GM12878 (cell line): ENCODE measurements around the gene MAPK8IP1.
"Not testable (repeated sequence)": the region's sequence is repeated elsewhere in the genome, so short reads cannot be mapped to it uniquely, and the experiment has no call there.

ENCODE experiments used
- CEBPB ChIP-seq, 2 experiments: fragments of 150-350 bp in 1 of 2; IDR thresholded peaks; 2 replicates each; pipeline ENCODE4 v1.6.1; 2012 to 2014; ENCODE audit warnings: low read depth in 2 of 2, low read length in 2 of 2, borderline replicate concordance in 1 of 2, inconsistent platforms in 1 of 2
- CTCF ChIP-seq, 3 experiments: IDR thresholded peaks in 2 of 3; conservative IDR thresholded peaks in 1 of 3; 2 replicates each; pipeline ENCODE4 v1.5.1; 2011; ENCODE audit warnings: low read depth in 3 of 3, low read length in 3 of 3, mild to moderate bottlenecking in 3 of 3, control low read depth in 2 of 3, moderate library complexity in 2 of 3, inconsistent platforms in 1 of 3, mixed read lengths in 1 of 3; ENCODE audit not compliant: control insufficient read depth in 2 of 3, insufficient read depth in 1 of 3; ENCODE audit errors: extremely low read depth in 1 of 3
- FOS ChIP-seq: IDR thresholded peaks from 3 replicates; pipeline ENCODE4 v1.6.1; 2011; ENCODE audit warnings: borderline replicate concordance; ENCODE audit not compliant: insufficient read length; ENCODE audit errors: extremely low read depth
- KDM1A ChIP-seq: fragments of 200-600 bp; sonication (generic); IDR thresholded peaks from 2 replicates; pipeline ENCODE4 v1.6.1; 2016; ENCODE audit warnings: borderline replicate concordance
- MAX ChIP-seq: IDR thresholded peaks from 2 replicates; pipeline ENCODE4 v1.6.1; 2012; ENCODE audit warnings: low read depth, low read length, improper control_type of control experiment
- NR2C1 ChIP-seq: fragments of 450-650 bp; IDR thresholded peaks from 2 replicates; pipeline ENCODE4 v1.6.1; 2017; ENCODE audit warnings: antibody characterized with exemption, mild to moderate bottlenecking, moderate library complexity
- PAX8 ChIP-seq: fragments of 450-650 bp; IDR thresholded peaks from 2 replicates; pipeline ENCODE4 v1.6.1; 2017; ENCODE audit warnings: mild to moderate bottlenecking, moderate library complexity
- TF ChIP-seq, protein P1 (sequence below): IDR thresholded peaks from 2 replicates; pipeline ENCODE4 v1.6.1; 2011; ENCODE audit warnings: low read depth, mild to moderate bottlenecking, low read length, moderate library complexity, borderline replicate concordance; ENCODE audit errors: extremely low read depth
- TF ChIP-seq, protein P2 (sequence below): IDR thresholded peaks from 2 replicates; pipeline ENCODE4 v1.6.1; 2011; ENCODE audit warnings: mild to moderate bottlenecking, low read depth, low read length, moderate library complexity; ENCODE audit not compliant: insufficient replicate concordance

DNA sequence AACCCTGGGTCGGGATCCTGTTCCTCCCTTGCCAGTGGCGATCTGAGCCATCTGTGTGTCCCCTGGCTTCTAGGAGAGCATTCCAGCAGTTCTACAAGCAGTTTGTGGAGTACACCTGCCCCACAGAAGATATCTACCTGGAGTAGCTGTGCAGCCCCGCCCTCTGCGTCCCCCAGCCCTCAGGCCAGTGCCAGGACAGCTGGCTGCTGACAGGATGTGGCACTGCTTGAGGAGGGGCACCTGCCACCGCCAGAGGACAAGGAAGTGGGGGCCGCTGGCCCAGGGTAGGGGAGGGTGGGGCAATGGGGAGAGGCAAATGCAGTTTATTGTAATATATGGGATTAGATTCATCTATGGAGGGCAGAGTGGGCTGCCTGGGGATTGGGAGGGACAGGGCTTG, 20.1 kb downstream of the MAPK8IP1 start:
- not testable (repeated sequence) for TF ChIP-seq KDM1A; CTCF (IDR thresholded peaks at IDR 0.05 in 2 of 3, conservative IDR thresholded peaks at IDR 0.05 in 1 of 3; ENCODE audit: control insufficient read depth in 2 of 3, extremely low read depth in 1 of 3, insufficient read depth in 1 of 3, low read depth in 3 of 3, low read length in 3 of 3); MAX; PAX8; FOS; NR2C1; CEBPB (IDR thresholded peaks at IDR 0.05; ENCODE audit: borderline replicate concordance in 1 of 2, low read depth in 2 of 2, low read length in 2 of 2)
- TF ChIP-seq, protein P1, sequence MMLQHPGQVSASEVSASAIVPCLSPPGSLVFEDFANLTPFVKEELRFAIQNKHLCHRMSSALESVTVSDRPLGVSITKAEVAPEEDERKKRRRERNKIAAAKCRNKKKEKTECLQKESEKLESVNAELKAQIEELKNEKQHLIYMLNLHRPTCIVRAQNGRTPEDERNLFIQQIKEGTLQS, result not testable (repeated sequence)
- TF ChIP-seq, protein P2, sequence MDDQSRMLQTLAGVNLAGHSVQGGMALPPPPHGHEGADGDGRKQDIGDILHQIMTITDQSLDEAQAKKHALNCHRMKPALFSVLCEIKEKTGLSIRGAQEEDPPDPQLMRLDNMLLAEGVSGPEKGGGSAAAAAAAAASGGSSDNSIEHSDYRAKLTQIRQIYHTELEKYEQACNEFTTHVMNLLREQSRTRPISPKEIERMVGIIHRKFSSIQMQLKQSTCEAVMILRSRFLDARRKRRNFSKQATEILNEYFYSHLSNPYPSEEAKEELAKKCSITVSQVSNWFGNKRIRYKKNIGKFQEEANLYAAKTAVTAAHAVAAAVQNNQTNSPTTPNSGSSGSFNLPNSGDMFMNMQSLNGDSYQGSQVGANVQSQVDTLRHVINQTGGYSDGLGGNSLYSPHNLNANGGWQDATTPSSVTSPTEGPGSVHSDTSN, result not testable (repeated sequence)
